Measurements from ENCODE around the gene DTNB.

Gene DTNB

GRCh38 chr2:25521665-25522387, 151.6 kb downstream of the DTNB start (continued):
- no peak for TF ChIP-seq TRIM28 (IDR thresholded peaks at IDR 0.05; ENCODE audit: borderline replicate concordance, low read length)
- TF ChIP-seq PRDM1 (tag by site-specific recombination; IDR thresholded peaks at IDR 0.05): no peak
- no peak for TF ChIP-seq BCL11B (tag by site-specific recombination; IDR thresholded peaks at IDR 0.05; ENCODE audit: low read depth)
- peak; percentile 92 for TF ChIP-seq SP7 (tag by site-specific recombination; IDR thresholded peaks at IDR 0.05)
- no peak for TF ChIP-seq ZNF10 (tag by site-specific recombination; IDR thresholded peaks at IDR 0.05)
- TF ChIP-seq ZNF747 (tag by site-specific recombination; IDR thresholded peaks at IDR 0.05): no peak
- TF ChIP-seq PRDM10 (tag by site-specific recombination; IDR thresholded peaks at IDR 0.05): peak; percentile 83
- no peak for TF ChIP-seq ZNF558 (tag by site-specific recombination; IDR thresholded peaks at IDR 0.05)
- no peak for TF ChIP-seq ZNF280C (tag by site-specific recombination; IDR thresholded peaks at IDR 0.05)
- no peak for TF ChIP-seq HOXD13 (CRISPR knock-in tag; IDR thresholded peaks at IDR 0.05; ENCODE audit: borderline replicate concordance)
- peak; percentile 37; the same call in 1 of the 2 replicates for TF ChIP-seq PATZ1 (tag by site-specific recombination; IDR thresholded peaks at IDR 0.05)
- TF ChIP-seq SP2 (tag by site-specific recombination; IDR thresholded peaks at IDR 0.05): no peak
- TF ChIP-seq ZNF621 (tag by site-specific recombination; IDR thresholded peaks at IDR 0.05): no peak
- no peak for TF ChIP-seq IKZF3 (tag by site-specific recombination; IDR thresholded peaks at IDR 0.05)
- TF ChIP-seq ZNF16 (tag by site-specific recombination; IDR thresholded peaks at IDR 0.05; ENCODE audit: low read depth): no peak
- TF ChIP-seq ZNF280D (tag by site-specific recombination; IDR thresholded peaks at IDR 0.05): no peak
- TF ChIP-seq OSR2 (tag by site-specific recombination; IDR thresholded peaks at IDR 0.05): peak; percentile 21; the same call in 1 of the 2 replicates
- TF ChIP-seq ZNF768 (tag by site-specific recombination; IDR thresholded peaks at IDR 0.05): no peak
- no peak for TF ChIP-seq REPIN1 (tag by site-specific recombination; IDR thresholded peaks at IDR 0.05; ENCODE audit: low read depth)
- no peak for TF ChIP-seq ZNF302 (tag by site-specific recombination; IDR thresholded peaks at IDR 0.05; ENCODE audit: low read depth)
- no peak for TF ChIP-seq ZFP3 (tag by site-specific recombination; IDR thresholded peaks at IDR 0.05; ENCODE audit: low read depth)
- TF ChIP-seq ZNF366 (tag by site-specific recombination; conservative IDR thresholded peaks at IDR 0.05): 0 out of 2 replicates have a peak, but pooled peaks have one; percentile 10
- peak; percentile 89 for TF ChIP-seq ZNF654 (tag by site-specific recombination; IDR thresholded peaks at IDR 0.05; ENCODE audit: low read depth)
